ENCODE data around the gene RPH3AL. TPM values are rescaled to one million over a fixed set of nuclear protein-coding genes. Genes with fewer than 3 reads are reported as not detected.
A peak's percentile ranks its signal among the peaks of the same experiment; 100 is the strongest.

The RPH3AL gene
- total RNA-seq, 1 donor from 2014 or later = 22.3 TPM

- H3K27ac Mint-ChIP-seq (ENCODE audit: unreplicated experiment) = no peak overlapping the region
These were observed 11.7 kb upstream of the RPH3AL start for GRCh38 chr17:364308-364707.

GRCh38 chr17:362721-363120 lies 10.1 kb upstream of the RPH3AL start:
- Mint-ChIP-seq H3K27ac (ENCODE audit: unreplicated experiment) (no peak overlapping the region), H3K9me3 (ENCODE audit: unreplicated experiment) (peaks cover 9% of the 10 kb centered on the region), H3K4me3 (ENCODE audit: unreplicated experiment) (no peak overlapping the region), H3K27me3 (ENCODE audit: unreplicated experiment) (peaks cover 6% of the 10 kb centered on the region), H3K36me3 (ENCODE audit: unreplicated experiment) (peaks cover 1% of the 10 kb centered on the region), H3K4me1 (ENCODE audit: low read depth, unreplicated experiment) (peaks cover 8% of the 10 kb centered on the region)
- TF ChIP-seq CTCF (IDR thresholded peaks at IDR 0.05; ENCODE audit: partially characterized antibody, unreplicated experiment) = no peak
- no peak for DNase-seq

More at GRCh38 chr17:364308-364707, 11.7 kb upstream of the RPH3AL start:
- Mint-ChIP-seq H3K4me3 (ENCODE audit: unreplicated experiment) (no peak overlapping the region), H3K9me3 (ENCODE audit: unreplicated experiment) (peaks cover 11% of the 10 kb centered on the region), H3K4me1 (ENCODE audit: low read depth, unreplicated experiment) (peaks cover 6% of the 10 kb centered on the region), H3K27me3 (ENCODE audit: unreplicated experiment) (peaks cover 2% of the 10 kb centered on the region), H3K36me3 (ENCODE audit: unreplicated experiment) (peaks cover 14% of the 10 kb centered on the region)
- TF ChIP-seq CTCF (IDR thresholded peaks at IDR 0.05; ENCODE audit: partially characterized antibody, unreplicated experiment) = no peak
- DNase-seq = no peak

- Mint-ChIP-seq H3K27ac (ENCODE audit: unreplicated experiment) (peak overlapping the region; percentile 22), H3K27me3 (ENCODE audit: unreplicated experiment) (peaks cover 8% of the 10 kb centered on the region), H3K9me3 (ENCODE audit: unreplicated experiment) (peaks cover 18% of the 10 kb centered on the region), H3K36me3 (ENCODE audit: unreplicated experiment) (peaks cover 8% of the 10 kb centered on the region), H3K4me1 (ENCODE audit: low read depth, unreplicated experiment) (peaks cover 12% of the 10 kb centered on the region), H3K4me3 (ENCODE audit: unreplicated experiment) (no peak overlapping the region)
- no peak for DNase-seq
- no peak for TF ChIP-seq CTCF (IDR thresholded peaks at IDR 0.05; ENCODE audit: partially characterized antibody, unreplicated experiment)
These were observed 7.6 kb upstream of the RPH3AL start for GRCh38 chr17:360092-360750.

GRCh38 chr17:358491-359151 lies 6.0 kb upstream of the RPH3AL start:
- no peak overlapping the region for H3K4me3 Mint-ChIP-seq (ENCODE audit: unreplicated experiment)
- TF ChIP-seq CTCF (IDR thresholded peaks at IDR 0.05; ENCODE audit: partially characterized antibody, unreplicated experiment) = no peak
- peaks cover 8% of the 10 kb centered on the region for H3K4me1 Mint-ChIP-seq (ENCODE audit: low read depth, unreplicated experiment)
- no peak for DNase-seq
- peaks cover 12% of the 10 kb centered on the region for H3K27me3 Mint-ChIP-seq (ENCODE audit: unreplicated experiment)
- H3K36me3 Mint-ChIP-seq (ENCODE audit: unreplicated experiment) = peaks cover 8% of the 10 kb centered on the region
- no peak overlapping the region for H3K27ac Mint-ChIP-seq (ENCODE audit: unreplicated experiment)
- H3K9me3 Mint-ChIP-seq (ENCODE audit: unreplicated experiment) = peaks cover 18% of the 10 kb centered on the region

- peak overlapping the region; percentile 49 for H3K27ac Mint-ChIP-seq (ENCODE audit: unreplicated experiment)
- H3K36me3 Mint-ChIP-seq (ENCODE audit: unreplicated experiment) = peaks cover 8% of the 10 kb centered on the region
- H3K27me3 Mint-ChIP-seq (ENCODE audit: unreplicated experiment) = peaks cover 12% of the 10 kb centered on the region
- peaks cover 19% of the 10 kb centered on the region for H3K9me3 Mint-ChIP-seq (ENCODE audit: unreplicated experiment)
- H3K4me3 Mint-ChIP-seq (ENCODE audit: unreplicated experiment) = peak overlapping the region; percentile 32
- no peak for TF ChIP-seq CTCF (IDR thresholded peaks at IDR 0.05; ENCODE audit: partially characterized antibody, unreplicated experiment)
- no peak for DNase-seq
- H3K4me1 Mint-ChIP-seq (ENCODE audit: low read depth, unreplicated experiment) = peaks cover 14% of the 10 kb centered on the region
These were observed 5.0 kb upstream of the RPH3AL start for GRCh38 chr17:357644-358043.
